ENCODE data around the gene ARFGEF2. TPM values are rescaled to one million over a fixed set of nuclear protein-coding genes. Genes with fewer than 3 reads are reported as not detected.

The ARFGEF2 gene
- total RNA-seq, 1 experiment from 2014 or later: 20.9 TPM

GRCh38 chr20:48875233-48875913, 46.1 kb upstream of the ARFGEF2 start:
- TF ChIP-seq ATF1 (CRISPR knock-in tag; IDR thresholded peaks at IDR 0.05): no peak

DNA sequence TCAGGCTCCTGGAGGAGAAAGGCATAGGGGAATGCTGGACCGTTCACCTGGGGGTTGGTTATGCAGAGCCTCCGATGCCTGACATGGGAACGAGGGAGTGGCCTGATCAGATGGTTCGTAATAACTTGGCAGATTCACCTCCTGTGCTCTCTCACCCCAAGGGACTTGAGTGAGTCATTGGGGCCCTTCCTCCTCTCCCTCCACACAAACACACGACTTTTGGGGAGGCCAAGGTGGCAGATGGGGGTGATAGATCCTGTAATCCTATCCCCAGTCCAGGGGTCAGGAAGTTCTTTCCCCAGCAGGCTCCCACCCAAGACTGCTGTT, 45.6 kb upstream of the ARFGEF2 start:
- TF ChIP-seq, protein P1, sequence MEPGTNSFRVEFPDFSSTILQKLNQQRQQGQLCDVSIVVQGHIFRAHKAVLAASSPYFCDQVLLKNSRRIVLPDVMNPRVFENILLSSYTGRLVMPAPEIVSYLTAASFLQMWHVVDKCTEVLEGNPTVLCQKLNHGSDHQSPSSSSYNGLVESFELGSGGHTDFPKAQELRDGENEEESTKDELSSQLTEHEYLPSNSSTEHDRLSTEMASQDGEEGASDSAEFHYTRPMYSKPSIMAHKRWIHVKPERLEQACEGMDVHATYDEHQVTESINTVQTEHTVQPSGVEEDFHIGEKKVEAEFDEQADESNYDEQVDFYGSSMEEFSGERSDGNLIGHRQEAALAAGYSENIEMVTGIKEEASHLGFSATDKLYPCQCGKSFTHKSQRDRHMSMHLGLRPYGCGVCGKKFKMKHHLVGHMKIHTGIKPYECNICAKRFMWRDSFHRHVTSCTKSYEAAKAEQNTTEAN (CRISPR knock-in tag; IDR thresholded peaks at IDR 0.05): no peak
- TF ChIP-seq NFYB (CRISPR knock-in tag; conservative IDR thresholded peaks at IDR 0.05; ENCODE audit: low read depth): no peak
- no peak for TF ChIP-seq ATF2 (CRISPR knock-in tag; IDR thresholded peaks at IDR 0.05; ENCODE audit: borderline replicate concordance, low read depth)
- no peak for ATAC-seq
- H3K36me3 Mint-ChIP-seq: no peaks in the 10 kb centered on the region
- 0 out of 2 replicates have a peak, but pooled peaks cover 3% of the 10 kb centered on the region for H3K4me1 Mint-ChIP-seq
- no peaks in the 10 kb centered on the region; the same call in 1 of the 2 replicates for H3K27me3 Mint-ChIP-seq (ENCODE audit: low read depth)
- no peak overlapping the region for H3K27ac Mint-ChIP-seq
- CTCF ChIA-PET: interaction anchor here (2.7 kb wide), 1 partner anchor 218 kb away, joined by 13 read pairs; no protein-coding TSS in a partner anchor
- H3K9me3 Mint-ChIP-seq: peaks cover 4% of the 10 kb centered on the region; the same call in 1 of the 2 replicates
- POLR2A ChIA-PET: no interaction called here
- H3K4me3 Mint-ChIP-seq: no peak overlapping the region
- DNase-seq (ENCODE audit: low spot score): no peak

More at GRCh38 chr20:48875233-48875913, 46.1 kb upstream of the ARFGEF2 start:
- H3K4me1 Mint-ChIP-seq: 0 out of 2 replicates have a peak, but pooled peaks cover 3% of the 10 kb centered on the region
- no peak for DNase-seq (ENCODE audit: low spot score)
- ChIA-PET POLR2A (no interaction called here), CTCF (interaction anchor here (2.7 kb wide), 1 partner anchor 218 kb away, joined by 13 read pairs; no protein-coding TSS in a partner anchor)
- ATAC-seq: no peak
- no peak overlapping the region for H3K27ac Mint-ChIP-seq
- peaks cover 4% of the 10 kb centered on the region; the same call in 1 of the 2 replicates for H3K9me3 Mint-ChIP-seq
- no peaks in the 10 kb centered on the region; the same call in 1 of the 2 replicates for H3K27me3 Mint-ChIP-seq (ENCODE audit: low read depth)
- H3K4me3 Mint-ChIP-seq: no peak overlapping the region
- H3K36me3 Mint-ChIP-seq: no peaks in the 10 kb centered on the region

- DNase-seq (ENCODE audit: low spot score) (no peak), ATAC-seq (no peak)
- peaks cover 4% of the 10 kb centered on the region; the same call in 1 of the 2 replicates for H3K9me3 Mint-ChIP-seq
- POLR2A ChIA-PET: interaction anchor here (0.7 kb wide), 1 partner anchor 9 kb away, joined by 3 read pairs; no protein-coding TSS in a partner anchor
- H3K27me3 Mint-ChIP-seq (ENCODE audit: low read depth): no peaks in the 10 kb centered on the region; the same call in 1 of the 2 replicates
- H3K4me1 Mint-ChIP-seq: 0 out of 2 replicates have a peak, but pooled peaks cover 3% of the 10 kb centered on the region
- TF ChIP-seq GRHL2 (CRISPR knock-in tag; IDR thresholded peaks at IDR 0.05; ENCODE audit: insufficient replicate concordance, severe bottlenecking) (no peak), MXD4 (CRISPR knock-in tag; IDR thresholded peaks at IDR 0.05; ENCODE audit: borderline replicate concordance) (no peak), ZNF317 (CRISPR knock-in tag; IDR thresholded peaks at IDR 0.05; ENCODE audit: borderline replicate concordance, low read depth) (no peak)
- H3K36me3 Mint-ChIP-seq: no peaks in the 10 kb centered on the region
- no peak overlapping the region for H3K4me3 Mint-ChIP-seq
- no peak overlapping the region for H3K27ac Mint-ChIP-seq
- CTCF ChIA-PET: interaction anchor here (2.7 kb wide), 1 partner anchor 220 kb away, joined by 13 read pairs; no protein-coding TSS in a partner anchor
These were observed 44.2 kb upstream of the ARFGEF2 start for GRCh38 chr20:48877304-48877703.

GRCh38 chr20:48878534-48879248, 42.8 kb upstream of the ARFGEF2 start:
- Mint-ChIP-seq H3K36me3 (no peaks in the 10 kb centered on the region), H3K27me3 (ENCODE audit: low read depth) (no peaks in the 10 kb centered on the region), H3K27ac (no peak overlapping the region), H3K4me1 (0 out of 2 replicates have a peak, but pooled peaks cover 3% of the 10 kb centered on the region), H3K4me3 (no peak overlapping the region), H3K9me3 (peaks cover 4% of the 10 kb centered on the region; the same call in 1 of the 2 replicates)
- DNase-seq (ENCODE audit: low spot score) (no peak), ATAC-seq (no peak)
- CTCF ChIA-PET: no interaction called here
- POLR2A ChIA-PET: no interaction called here
- TF ChIP-seq, protein P2, sequence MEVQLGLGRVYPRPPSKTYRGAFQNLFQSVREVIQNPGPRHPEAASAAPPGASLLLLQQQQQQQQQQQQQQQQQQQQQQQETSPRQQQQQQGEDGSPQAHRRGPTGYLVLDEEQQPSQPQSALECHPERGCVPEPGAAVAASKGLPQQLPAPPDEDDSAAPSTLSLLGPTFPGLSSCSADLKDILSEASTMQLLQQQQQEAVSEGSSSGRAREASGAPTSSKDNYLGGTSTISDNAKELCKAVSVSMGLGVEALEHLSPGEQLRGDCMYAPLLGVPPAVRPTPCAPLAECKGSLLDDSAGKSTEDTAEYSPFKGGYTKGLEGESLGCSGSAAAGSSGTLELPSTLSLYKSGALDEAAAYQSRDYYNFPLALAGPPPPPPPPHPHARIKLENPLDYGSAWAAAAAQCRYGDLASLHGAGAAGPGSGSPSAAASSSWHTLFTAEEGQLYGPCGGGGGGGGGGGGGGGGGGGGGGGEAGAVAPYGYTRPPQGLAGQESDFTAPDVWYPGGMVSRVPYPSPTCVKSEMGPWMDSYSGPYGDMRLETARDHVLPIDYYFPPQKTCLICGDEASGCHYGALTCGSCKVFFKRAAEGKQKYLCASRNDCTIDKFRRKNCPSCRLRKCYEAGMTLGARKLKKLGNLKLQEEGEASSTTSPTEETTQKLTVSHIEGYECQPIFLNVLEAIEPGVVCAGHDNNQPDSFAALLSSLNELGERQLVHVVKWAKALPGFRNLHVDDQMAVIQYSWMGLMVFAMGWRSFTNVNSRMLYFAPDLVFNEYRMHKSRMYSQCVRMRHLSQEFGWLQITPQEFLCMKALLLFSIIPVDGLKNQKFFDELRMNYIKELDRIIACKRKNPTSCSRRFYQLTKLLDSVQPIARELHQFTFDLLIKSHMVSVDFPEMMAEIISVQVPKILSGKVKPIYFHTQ (CRISPR knock-in tag; IDR thresholded peaks at IDR 0.05): no peak
- TF ChIP-seq ZNF425 (CRISPR knock-in tag; conservative IDR thresholded peaks at IDR 0.05) (no peak), ZNF423 (CRISPR knock-in tag; IDR thresholded peaks at IDR 0.05) (no peak), NFATC4 (CRISPR knock-in tag; IDR thresholded peaks at IDR 0.05) (no peak), RELA (CRISPR knock-in tag; IDR thresholded peaks at IDR 0.05; ENCODE audit: borderline replicate concordance) (no peak)
- TF ChIP-seq, protein P3, sequence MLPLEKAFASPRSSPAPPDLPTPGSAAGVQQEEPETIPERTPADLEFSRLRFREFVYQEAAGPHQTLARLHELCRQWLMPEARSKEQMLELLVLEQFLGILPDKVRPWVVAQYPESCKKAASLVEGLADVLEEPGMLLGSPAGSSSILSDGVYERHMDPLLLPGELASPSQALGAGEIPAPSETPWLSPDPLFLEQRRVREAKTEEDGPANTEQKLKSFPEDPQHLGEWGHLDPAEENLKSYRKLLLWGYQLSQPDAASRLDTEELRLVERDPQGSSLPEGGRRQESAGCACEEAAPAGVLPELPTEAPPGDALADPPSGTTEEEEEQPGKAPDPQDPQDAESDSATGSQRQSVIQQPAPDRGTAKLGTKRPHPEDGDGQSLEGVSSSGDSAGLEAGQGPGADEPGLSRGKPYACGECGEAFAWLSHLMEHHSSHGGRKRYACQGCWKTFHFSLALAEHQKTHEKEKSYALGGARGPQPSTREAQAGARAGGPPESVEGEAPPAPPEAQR (CRISPR knock-in tag; IDR thresholded peaks at IDR 0.05): no peak
- TF ChIP-seq, protein P4, sequence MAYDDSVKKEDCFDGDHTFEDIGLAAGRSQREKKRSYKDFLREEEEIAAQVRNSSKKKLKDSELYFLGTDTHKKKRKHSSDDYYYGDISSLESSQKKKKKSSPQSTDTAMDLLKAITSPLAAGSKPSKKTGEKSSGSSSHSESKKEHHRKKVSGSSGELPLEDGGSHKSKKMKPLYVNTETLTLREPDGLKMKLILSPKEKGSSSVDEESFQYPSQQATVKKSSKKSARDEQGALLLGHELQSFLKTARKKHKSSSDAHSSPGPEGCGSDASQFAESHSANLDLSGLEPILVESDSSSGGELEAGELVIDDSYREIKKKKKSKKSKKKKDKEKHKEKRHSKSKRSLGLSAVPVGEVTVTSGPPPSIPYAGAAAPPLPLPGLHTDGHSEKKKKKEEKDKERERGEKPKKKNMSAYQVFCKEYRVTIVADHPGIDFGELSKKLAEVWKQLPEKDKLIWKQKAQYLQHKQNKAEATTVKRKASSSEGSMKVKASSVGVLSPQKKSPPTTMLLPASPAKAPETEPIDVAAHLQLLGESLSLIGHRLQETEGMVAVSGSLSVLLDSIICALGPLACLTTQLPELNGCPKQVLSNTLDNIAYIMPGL (CRISPR knock-in tag; IDR thresholded peaks at IDR 0.05): no peak

Data from WTC11 (cell line).